ENCODE measurements around the gene MAGI2. TPM values are rescaled to one million over a fixed set of nuclear protein-coding genes. Genes with fewer than 3 reads are reported as not detected.
"Not testable (repeated sequence)": the region's sequence is repeated elsewhere in the genome, so short reads cannot be mapped to it uniquely, and the experiment has no call there.

The MAGI2 gene
- total RNA-seq, 1 donor from 2014 or later = 0.38 TPM

DNA sequence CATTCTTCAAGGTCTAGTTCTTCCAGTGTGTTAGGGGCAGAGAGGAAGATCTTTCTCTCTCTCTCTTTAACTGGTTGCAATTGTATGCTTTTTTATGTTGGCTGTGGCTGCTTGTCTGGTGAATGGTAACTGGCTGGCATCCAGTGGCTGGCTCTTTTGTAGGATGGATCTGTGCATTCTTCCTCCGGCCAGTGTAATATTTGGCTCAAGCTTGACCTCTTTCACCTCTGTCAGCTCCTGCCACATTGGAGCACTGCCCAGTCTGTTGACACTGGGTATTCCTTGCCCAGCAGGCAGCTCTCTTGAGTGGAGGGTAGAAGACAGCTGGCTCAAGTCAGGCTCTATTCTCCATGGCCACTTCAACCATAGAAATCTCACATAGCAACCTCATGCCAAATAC, 1126.6 kb downstream of the MAGI2 start:
- Mint-ChIP-seq H3K27me3 (no peaks in the 10 kb centered on the region), H3K9me3 (no peaks in the 10 kb centered on the region), H3K36me3 (ENCODE audit: low read depth) (no peaks in the 10 kb centered on the region), H3K4me3 (no peak overlapping the region), H3K27ac (no peak overlapping the region), H3K4me1 (no peaks in the 10 kb centered on the region)
- no peak for DNase-seq
- intact Hi-C loops (cut with micrococcal nuclease) = no loop called here
- ATAC-seq (ENCODE audit: low read depth) = no peak
- ChIA-PET CTCF (no interaction called here), POLR2A (no interaction called here)
- TF ChIP-seq, protein P1, sequence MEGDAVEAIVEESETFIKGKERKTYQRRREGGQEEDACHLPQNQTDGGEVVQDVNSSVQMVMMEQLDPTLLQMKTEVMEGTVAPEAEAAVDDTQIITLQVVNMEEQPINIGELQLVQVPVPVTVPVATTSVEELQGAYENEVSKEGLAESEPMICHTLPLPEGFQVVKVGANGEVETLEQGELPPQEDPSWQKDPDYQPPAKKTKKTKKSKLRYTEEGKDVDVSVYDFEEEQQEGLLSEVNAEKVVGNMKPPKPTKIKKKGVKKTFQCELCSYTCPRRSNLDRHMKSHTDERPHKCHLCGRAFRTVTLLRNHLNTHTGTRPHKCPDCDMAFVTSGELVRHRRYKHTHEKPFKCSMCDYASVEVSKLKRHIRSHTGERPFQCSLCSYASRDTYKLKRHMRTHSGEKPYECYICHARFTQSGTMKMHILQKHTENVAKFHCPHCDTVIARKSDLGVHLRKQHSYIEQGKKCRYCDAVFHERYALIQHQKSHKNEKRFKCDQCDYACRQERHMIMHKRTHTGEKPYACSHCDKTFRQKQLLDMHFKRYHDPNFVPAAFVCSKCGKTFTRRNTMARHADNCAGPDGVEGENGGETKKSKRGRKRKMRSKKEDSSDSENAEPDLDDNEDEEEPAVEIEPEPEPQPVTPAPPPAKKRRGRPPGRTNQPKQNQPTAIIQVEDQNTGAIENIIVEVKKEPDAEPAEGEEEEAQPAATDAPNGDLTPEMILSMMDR (IDR thresholded peaks at IDR 0.05) = no peak

DNA sequence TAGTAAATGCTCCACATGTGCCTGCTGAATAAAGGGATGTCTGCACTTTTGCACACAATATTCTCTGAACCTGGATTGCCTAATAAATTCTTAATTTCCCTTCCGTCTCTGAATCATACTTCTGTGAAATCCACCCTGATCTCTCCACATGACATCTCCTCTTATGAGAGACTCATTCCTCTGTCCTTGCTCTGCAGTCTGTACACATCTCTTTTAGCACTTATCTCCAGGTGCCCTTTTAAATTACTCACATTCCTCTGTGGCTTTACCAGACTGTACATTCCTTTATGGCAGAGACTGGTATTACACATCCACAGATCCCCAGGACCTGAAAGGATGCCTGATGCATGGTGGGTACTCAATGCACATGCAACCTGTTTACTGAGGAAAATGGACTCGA, 1127.3 kb downstream of the MAGI2 start:
- ChIA-PET CTCF (no interaction called here), POLR2A (no interaction called here)
- no peak overlapping the region for H3K27ac Mint-ChIP-seq
- intact Hi-C loops (cut with micrococcal nuclease) = no loop called here
- no peaks in the 10 kb centered on the region for H3K36me3 Mint-ChIP-seq (ENCODE audit: low read depth)
- no peaks in the 10 kb centered on the region for H3K27me3 Mint-ChIP-seq
- no peaks in the 10 kb centered on the region for H3K9me3 Mint-ChIP-seq
- H3K4me3 Mint-ChIP-seq = no peak overlapping the region
- no peaks in the 10 kb centered on the region for H3K4me1 Mint-ChIP-seq
- no peak for DNase-seq
- ATAC-seq (ENCODE audit: low read depth) = no peak
- TF ChIP-seq, protein P1 (IDR thresholded peaks at IDR 0.05) = no peak

DNA sequence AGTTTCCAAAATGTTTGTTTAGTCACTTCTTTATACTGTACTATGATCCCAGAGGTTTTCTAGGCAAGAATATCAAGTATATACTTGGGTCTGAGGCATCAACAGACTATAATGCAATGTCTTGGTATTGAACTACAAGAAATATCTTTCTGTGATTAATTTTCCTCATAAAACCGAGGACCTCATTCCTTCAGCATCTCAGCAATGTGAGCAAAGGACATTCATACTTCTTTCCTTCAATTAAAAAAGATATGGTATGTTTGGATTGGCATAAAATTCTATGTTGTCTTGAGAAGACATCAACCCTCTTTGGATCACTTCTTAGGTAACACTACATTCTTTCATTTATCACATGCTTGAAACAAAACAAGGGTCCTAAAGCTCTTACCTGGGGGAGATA, 1130.3 kb downstream of the MAGI2 start:
- Mint-ChIP-seq H3K27ac (no peak overlapping the region), H3K4me3 (no peak overlapping the region), H3K27me3 (peaks cover 1% of the 10 kb centered on the region), H3K9me3 (peaks cover 3% of the 10 kb centered on the region), H3K36me3 (ENCODE audit: low read depth) (no peaks in the 10 kb centered on the region), H3K4me1 (no peaks in the 10 kb centered on the region)
- ChIA-PET POLR2A (no interaction called here), CTCF (no interaction called here)
- ATAC-seq (ENCODE audit: low read depth) (no peak), DNase-seq (no peak)
- intact Hi-C loops (cut with micrococcal nuclease) = no loop called here
- TF ChIP-seq, protein P1 (IDR thresholded peaks at IDR 0.05) = no peak

DNA sequence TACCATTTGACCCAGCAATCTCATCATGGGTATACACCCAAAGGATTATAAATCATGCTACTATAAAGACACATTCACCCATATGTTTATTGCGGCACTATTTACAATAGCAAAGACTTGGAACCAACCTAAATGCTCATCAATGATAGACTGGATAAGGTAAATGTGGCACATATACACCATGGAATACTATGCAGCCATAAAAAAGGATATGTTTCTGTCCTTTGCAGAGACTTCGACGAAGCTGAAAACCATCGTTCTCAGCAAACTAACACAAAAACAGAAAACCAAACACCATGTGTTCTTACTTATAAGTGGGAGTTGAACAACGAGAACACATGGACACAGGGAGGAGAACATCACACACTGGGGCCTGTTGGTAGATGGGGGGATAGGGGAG, 1131.2 kb downstream of the MAGI2 start:
- H3K36me3 Mint-ChIP-seq (ENCODE audit: low read depth); CTCF ChIA-PET; POLR2A ChIA-PET; H3K27me3 Mint-ChIP-seq; H3K4me3 Mint-ChIP-seq; intact Hi-C loops (cut with micrococcal nuclease); ATAC-seq (ENCODE audit: low read depth); H3K9me3 Mint-ChIP-seq; H3K4me1 Mint-ChIP-seq; DNase-seq; H3K27ac Mint-ChIP-seq: not testable (repeated sequence)

DNA sequence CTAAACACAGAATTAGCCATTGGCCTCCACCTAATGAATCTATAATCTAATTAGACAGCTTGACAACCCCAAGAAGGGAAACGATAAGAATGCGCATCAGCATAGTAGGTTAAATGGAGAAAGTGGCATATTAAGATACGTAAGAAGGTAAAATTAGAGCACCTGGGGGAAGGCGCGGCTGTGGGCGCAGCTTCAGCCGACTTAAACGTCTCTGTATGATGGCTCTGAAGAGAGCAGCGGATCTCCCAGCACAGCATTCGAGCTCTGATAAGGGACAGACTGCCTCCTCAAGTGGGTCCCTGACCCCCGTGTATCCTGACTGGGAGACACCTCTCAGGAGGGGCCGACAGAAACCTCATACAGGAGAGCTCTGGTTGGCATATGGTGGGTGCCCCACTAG, 1136.1 kb downstream of the MAGI2 start:
- DNase-seq (no peak), ATAC-seq (ENCODE audit: low read depth) (no peak)
- H3K4me1 Mint-ChIP-seq = no peaks in the 10 kb centered on the region
- POLR2A ChIA-PET = no interaction called here
- peaks cover 1% of the 10 kb centered on the region for H3K27me3 Mint-ChIP-seq
- H3K9me3 Mint-ChIP-seq = peaks cover 3% of the 10 kb centered on the region
- intact Hi-C loops (cut with micrococcal nuclease) = no loop called here
- TF ChIP-seq, protein P1 (IDR thresholded peaks at IDR 0.05) = no peak
- no peak overlapping the region for H3K4me3 Mint-ChIP-seq
- no peak overlapping the region for H3K27ac Mint-ChIP-seq
- H3K36me3 Mint-ChIP-seq (ENCODE audit: low read depth) = no peaks in the 10 kb centered on the region
- CTCF ChIA-PET = no interaction called here

DNA sequence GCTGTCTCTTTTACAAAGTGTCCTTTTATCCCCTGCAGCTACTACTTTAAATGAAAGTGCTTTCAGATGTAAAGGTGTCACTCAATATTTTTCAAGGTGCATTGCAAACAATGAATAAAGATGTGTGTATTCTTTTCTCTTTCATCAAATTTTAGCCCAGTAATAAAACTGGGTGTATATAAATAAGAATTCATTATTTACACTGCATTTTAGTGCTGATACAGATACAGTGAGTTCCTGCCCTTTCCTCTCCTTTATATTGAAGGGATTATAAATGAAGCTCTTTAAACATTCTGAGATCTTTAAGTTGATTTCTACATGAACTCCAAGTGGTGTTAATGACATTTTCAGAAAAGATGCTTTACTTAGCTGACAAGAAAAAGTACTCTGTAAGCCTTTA, 1137.4 kb downstream of the MAGI2 start:
- no peaks in the 10 kb centered on the region for H3K4me1 Mint-ChIP-seq
- H3K9me3 Mint-ChIP-seq = peaks cover 3% of the 10 kb centered on the region
- no peak overlapping the region for H3K27ac Mint-ChIP-seq
- TF ChIP-seq, protein P1 (IDR thresholded peaks at IDR 0.05) = no peak
- intact Hi-C loops (cut with micrococcal nuclease) = no loop called here
- CTCF ChIA-PET = no interaction called here
- POLR2A ChIA-PET = no interaction called here
- no peak for DNase-seq
- H3K27me3 Mint-ChIP-seq = peaks cover 1% of the 10 kb centered on the region
- ATAC-seq (ENCODE audit: low read depth) = no peak
- no peak overlapping the region for H3K4me3 Mint-ChIP-seq
- no peaks in the 10 kb centered on the region for H3K36me3 Mint-ChIP-seq (ENCODE audit: low read depth)

All from activated B cell treated with CpG ODN at 0.5 μM for 24 hours (primary cell).